Measurements from ENCODE around the gene NLN. TPM values are rescaled to one million over a fixed set of nuclear protein-coding genes. Genes with fewer than 3 reads are reported as not detected.
A peak's percentile ranks its signal among the peaks of the same experiment; 100 is the strongest.

The NLN gene
- total RNA-seq, 1 donor from 2014 or later = 40.3 TPM

DNA sequence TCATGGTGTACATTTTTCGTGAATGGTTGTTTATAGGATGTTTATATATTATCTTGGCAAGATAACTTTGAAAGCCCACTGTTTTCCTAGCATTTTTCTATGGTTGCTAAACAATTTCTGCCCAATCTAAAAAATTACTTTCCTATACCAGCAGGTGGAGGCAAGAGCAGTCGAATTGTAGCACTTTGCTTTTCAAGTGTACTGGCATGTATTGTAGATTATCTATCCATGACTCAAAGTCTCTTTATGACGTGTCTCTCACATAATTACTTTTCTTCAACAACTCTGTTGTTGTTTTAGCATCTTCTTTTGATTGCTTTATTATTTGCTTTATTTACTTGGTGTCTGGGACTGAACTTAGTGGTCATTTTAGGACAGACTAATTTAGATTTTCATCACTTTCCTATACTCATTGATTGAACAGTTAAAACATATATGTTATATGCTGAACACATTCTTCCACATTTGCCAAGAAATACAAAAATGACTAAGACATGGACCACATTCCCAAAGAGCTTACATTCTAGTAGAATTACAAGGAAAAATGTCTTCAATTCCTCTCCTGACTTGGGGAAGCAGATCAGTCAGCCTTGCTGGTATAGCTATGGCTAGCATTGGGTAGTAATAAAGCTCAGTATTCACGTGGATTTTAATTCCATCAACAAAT lies 20.7 kb downstream of the NLN start:
- no peak for DNase-seq (ENCODE audit: extremely low spot score, unreplicated experiment)
- Mint-ChIP-seq H3K9me3 (ENCODE audit: unreplicated experiment) (peaks cover 4% of the 10 kb centered on the region), H3K27me3 (ENCODE audit: unreplicated experiment) (no peaks in the 10 kb centered on the region), H3K4me3 (ENCODE audit: unreplicated experiment) (no peak overlapping the region), H3K4me1 (ENCODE audit: unreplicated experiment) (peaks cover 14% of the 10 kb centered on the region), H3K27ac (ENCODE audit: unreplicated experiment) (peak overlapping the region; percentile 50), H3K36me3 (ENCODE audit: unreplicated experiment) (no peaks in the 10 kb centered on the region)
- TF ChIP-seq, protein P1, sequence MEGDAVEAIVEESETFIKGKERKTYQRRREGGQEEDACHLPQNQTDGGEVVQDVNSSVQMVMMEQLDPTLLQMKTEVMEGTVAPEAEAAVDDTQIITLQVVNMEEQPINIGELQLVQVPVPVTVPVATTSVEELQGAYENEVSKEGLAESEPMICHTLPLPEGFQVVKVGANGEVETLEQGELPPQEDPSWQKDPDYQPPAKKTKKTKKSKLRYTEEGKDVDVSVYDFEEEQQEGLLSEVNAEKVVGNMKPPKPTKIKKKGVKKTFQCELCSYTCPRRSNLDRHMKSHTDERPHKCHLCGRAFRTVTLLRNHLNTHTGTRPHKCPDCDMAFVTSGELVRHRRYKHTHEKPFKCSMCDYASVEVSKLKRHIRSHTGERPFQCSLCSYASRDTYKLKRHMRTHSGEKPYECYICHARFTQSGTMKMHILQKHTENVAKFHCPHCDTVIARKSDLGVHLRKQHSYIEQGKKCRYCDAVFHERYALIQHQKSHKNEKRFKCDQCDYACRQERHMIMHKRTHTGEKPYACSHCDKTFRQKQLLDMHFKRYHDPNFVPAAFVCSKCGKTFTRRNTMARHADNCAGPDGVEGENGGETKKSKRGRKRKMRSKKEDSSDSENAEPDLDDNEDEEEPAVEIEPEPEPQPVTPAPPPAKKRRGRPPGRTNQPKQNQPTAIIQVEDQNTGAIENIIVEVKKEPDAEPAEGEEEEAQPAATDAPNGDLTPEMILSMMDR (IDR thresholded peaks at IDR 0.05) = peak; percentile 81

DNA sequence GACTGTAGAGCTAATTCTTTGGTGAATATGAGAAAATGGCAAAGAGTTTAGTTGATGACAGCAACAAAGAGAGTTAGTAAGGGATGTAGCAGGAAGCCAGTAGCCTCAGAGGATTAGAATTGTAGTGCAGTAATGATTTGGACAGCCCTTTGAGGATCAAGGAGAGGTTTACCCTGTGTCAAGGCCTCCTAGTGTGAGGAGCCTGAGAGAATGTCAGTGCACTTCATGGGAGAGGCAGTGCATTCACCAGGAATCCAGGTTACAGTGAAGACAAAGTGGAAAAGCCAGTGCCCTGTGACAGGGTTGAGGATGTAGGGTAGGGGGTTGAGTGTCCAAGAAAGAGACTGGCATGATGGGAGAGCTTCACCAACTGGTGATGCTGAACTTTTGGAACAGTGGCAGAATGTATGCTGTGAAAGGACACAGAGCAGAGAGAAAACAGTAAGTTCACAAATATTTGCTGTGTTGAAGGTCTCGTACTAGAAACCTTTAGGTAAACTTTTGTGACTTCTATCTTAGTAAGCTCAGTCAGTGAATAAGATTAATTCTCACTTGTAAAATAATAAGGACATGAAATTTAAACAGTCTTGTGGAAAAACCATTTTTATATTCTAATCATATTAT lies 27.3 kb downstream of the NLN start:
- H3K27ac Mint-ChIP-seq (ENCODE audit: unreplicated experiment) = no peak overlapping the region

DNA sequence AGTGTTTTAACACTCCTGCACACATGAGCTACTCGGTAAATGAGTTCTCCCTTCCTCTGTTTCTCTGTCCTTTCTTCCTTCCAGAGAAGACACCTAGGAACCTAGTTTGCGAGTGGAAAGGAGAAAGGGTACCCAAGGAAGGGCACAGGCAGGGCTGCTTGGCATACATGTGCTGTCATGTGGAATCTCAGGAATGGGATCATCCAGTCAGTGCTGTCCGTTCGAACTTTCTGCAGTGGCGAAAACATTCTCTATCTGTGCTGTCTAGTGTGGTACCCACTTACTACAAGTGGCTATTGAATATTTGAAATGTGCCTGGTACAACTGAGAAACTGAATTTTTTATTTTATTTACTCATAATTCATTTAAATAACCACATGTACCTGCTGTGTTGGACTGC lies 28.0 kb downstream of the NLN start:
- Mint-ChIP-seq H3K27ac (ENCODE audit: unreplicated experiment) (no peak overlapping the region), H3K9me3 (ENCODE audit: unreplicated experiment) (peaks cover 4% of the 10 kb centered on the region), H3K36me3 (ENCODE audit: unreplicated experiment) (peaks cover 3% of the 10 kb centered on the region), H3K4me3 (ENCODE audit: unreplicated experiment) (no peak overlapping the region), H3K4me1 (ENCODE audit: unreplicated experiment) (peaks cover 6% of the 10 kb centered on the region), H3K27me3 (ENCODE audit: unreplicated experiment) (no peaks in the 10 kb centered on the region)
- TF ChIP-seq, protein P1 (IDR thresholded peaks at IDR 0.05) = no peak
- no peak for DNase-seq (ENCODE audit: extremely low spot score, unreplicated experiment)

More for the DNA sequence above, 27.3 kb downstream of the NLN start:
- no peaks in the 10 kb centered on the region for H3K27me3 Mint-ChIP-seq (ENCODE audit: unreplicated experiment)
- peaks cover 6% of the 10 kb centered on the region for H3K4me1 Mint-ChIP-seq (ENCODE audit: unreplicated experiment)
- no peak for DNase-seq (ENCODE audit: extremely low spot score, unreplicated experiment)
- H3K36me3 Mint-ChIP-seq (ENCODE audit: unreplicated experiment) = peaks cover 3% of the 10 kb centered on the region
- no peak overlapping the region for H3K4me3 Mint-ChIP-seq (ENCODE audit: unreplicated experiment)
- TF ChIP-seq, protein P1 (IDR thresholded peaks at IDR 0.05) = no peak
- H3K9me3 Mint-ChIP-seq (ENCODE audit: unreplicated experiment) = peaks cover 4% of the 10 kb centered on the region

DNA sequence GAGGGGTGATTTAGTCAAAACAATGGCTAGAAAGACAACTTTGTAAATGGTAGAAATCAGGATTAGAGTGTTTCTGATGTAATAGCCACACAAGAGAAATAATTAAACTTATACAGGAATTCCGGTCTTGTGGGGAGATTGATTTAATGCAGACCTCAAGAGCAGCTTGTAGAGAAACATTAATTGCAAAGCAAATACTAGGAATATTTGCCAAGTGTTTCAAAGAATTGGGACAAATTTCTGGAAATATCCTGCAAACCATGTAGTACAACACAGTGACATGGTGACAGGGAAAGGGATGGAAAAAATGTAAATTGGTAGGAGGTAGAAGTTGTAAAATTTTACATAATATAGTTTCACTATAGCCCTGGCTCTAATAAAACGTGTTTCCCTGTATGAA lies 28.9 kb downstream of the NLN start:
- DNase-seq (ENCODE audit: extremely low spot score, unreplicated experiment) = no peak
- H3K9me3 Mint-ChIP-seq (ENCODE audit: unreplicated experiment) = peaks cover 4% of the 10 kb centered on the region
- H3K4me3 Mint-ChIP-seq (ENCODE audit: unreplicated experiment) = no peak overlapping the region
- TF ChIP-seq, protein P1 (IDR thresholded peaks at IDR 0.05) = no peak
- peaks cover 6% of the 10 kb centered on the region for H3K4me1 Mint-ChIP-seq (ENCODE audit: unreplicated experiment)
- no peaks in the 10 kb centered on the region for H3K27me3 Mint-ChIP-seq (ENCODE audit: unreplicated experiment)
- no peak overlapping the region for H3K27ac Mint-ChIP-seq (ENCODE audit: unreplicated experiment)
- peaks cover 3% of the 10 kb centered on the region for H3K36me3 Mint-ChIP-seq (ENCODE audit: unreplicated experiment)

DNA sequence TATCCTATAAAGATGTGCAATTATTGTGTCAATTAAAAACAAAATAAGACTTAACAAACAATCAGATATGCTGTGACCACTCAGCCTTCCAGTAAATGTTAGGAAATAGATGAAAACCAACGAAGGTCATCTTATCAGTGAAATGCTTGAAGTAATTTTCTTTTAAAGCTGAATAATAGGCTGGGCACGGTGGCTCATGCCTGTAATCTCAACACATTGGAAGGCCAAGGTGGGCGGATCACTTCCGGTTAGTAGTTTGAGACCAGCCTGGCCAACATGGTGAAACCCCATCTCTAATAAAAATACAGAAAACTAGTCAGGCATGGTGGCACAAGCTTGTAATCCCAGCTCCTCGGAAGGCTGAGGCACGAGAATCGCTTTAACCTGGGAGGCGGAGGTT lies 31.2 kb downstream of the NLN start:
- TF ChIP-seq, protein P1 (IDR thresholded peaks at IDR 0.05) = no peak
- no peaks in the 10 kb centered on the region for H3K9me3 Mint-ChIP-seq (ENCODE audit: unreplicated experiment)

More for the DNA sequence above, 31.2 kb downstream of the NLN start:
- Mint-ChIP-seq H3K4me1 (ENCODE audit: unreplicated experiment) (peaks cover 4% of the 10 kb centered on the region), H3K4me3 (ENCODE audit: unreplicated experiment) (no peak overlapping the region), H3K27me3 (ENCODE audit: unreplicated experiment) (no peaks in the 10 kb centered on the region), H3K27ac (ENCODE audit: unreplicated experiment) (no peak overlapping the region), H3K36me3 (ENCODE audit: unreplicated experiment) (peaks cover 3% of the 10 kb centered on the region)
- no peak for DNase-seq (ENCODE audit: extremely low spot score, unreplicated experiment)
